ENCODE data around the gene ECE1.

- TF ChIP-seq CTCF (IDR thresholded peaks at IDR 0.05; ENCODE audit: insufficient read depth, low read length) (no peak), POLR2AphosphoS5 (IDR thresholded peaks at IDR 0.05; ENCODE audit: low read depth) (no peak), REST (IDR thresholded peaks at IDR 0.05; ENCODE audit: insufficient replicate concordance, low read depth) (no peak), GABPA (IDR thresholded peaks at IDR 0.05; ENCODE audit: low read depth) (no peak), SPI1 (IDR thresholded peaks at IDR 0.05; ENCODE audit: borderline replicate concordance, low read depth) (no peak)
Observed at GRCh38 chr1:21175670-21176581, 114.3 kb downstream of the ECE1 start.

Data from HL-60 (cell line).